Skeletal muscle cell (primary cell): Measurements from ENCODE around the gene DIP2C.

Experiments
- DNase-seq: peaks from one replicate; pipeline ENCODE4 v3.0.0-alpha.2; 2010; ENCODE audit warnings: low read depth
- H3K4me3 ChIP-seq: 2 replicates; pipeline ENCODE4 v1.5.1; 2011; ENCODE audit warnings: low read depth, mild to moderate bottlenecking, control low read depth, low read length, moderate library complexity

DIP2C gene, protein sequence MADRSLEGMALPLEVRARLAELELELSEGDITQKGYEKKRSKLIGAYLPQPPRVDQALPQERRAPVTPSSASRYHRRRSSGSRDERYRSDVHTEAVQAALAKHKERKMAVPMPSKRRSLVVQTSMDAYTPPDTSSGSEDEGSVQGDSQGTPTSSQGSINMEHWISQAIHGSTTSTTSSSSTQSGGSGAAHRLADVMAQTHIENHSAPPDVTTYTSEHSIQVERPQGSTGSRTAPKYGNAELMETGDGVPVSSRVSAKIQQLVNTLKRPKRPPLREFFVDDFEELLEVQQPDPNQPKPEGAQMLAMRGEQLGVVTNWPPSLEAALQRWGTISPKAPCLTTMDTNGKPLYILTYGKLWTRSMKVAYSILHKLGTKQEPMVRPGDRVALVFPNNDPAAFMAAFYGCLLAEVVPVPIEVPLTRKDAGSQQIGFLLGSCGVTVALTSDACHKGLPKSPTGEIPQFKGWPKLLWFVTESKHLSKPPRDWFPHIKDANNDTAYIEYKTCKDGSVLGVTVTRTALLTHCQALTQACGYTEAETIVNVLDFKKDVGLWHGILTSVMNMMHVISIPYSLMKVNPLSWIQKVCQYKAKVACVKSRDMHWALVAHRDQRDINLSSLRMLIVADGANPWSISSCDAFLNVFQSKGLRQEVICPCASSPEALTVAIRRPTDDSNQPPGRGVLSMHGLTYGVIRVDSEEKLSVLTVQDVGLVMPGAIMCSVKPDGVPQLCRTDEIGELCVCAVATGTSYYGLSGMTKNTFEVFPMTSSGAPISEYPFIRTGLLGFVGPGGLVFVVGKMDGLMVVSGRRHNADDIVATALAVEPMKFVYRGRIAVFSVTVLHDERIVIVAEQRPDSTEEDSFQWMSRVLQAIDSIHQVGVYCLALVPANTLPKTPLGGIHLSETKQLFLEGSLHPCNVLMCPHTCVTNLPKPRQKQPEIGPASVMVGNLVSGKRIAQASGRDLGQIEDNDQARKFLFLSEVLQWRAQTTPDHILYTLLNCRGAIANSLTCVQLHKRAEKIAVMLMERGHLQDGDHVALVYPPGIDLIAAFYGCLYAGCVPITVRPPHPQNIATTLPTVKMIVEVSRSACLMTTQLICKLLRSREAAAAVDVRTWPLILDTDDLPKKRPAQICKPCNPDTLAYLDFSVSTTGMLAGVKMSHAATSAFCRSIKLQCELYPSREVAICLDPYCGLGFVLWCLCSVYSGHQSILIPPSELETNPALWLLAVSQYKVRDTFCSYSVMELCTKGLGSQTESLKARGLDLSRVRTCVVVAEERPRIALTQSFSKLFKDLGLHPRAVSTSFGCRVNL (N-terminal part only)

GRCh38 chr10:689452-690371 is at the start of gene DIP2C:
DIP2C (minus strand) TSS chr10:689668; CDS start chr10:689578, 90 bp downstream.
- peak; percentile 46 for DNase-seq
- peak within 1 kb of the TSS; percentile 76 for H3K4me3 ChIP-seq

GRCh38 chr10:734481-734880 is 45.0 kb upstream of the DIP2C start:
- no peak overlapping the region for H3K4me3 ChIP-seq
- no peak for DNase-seq

DNA sequence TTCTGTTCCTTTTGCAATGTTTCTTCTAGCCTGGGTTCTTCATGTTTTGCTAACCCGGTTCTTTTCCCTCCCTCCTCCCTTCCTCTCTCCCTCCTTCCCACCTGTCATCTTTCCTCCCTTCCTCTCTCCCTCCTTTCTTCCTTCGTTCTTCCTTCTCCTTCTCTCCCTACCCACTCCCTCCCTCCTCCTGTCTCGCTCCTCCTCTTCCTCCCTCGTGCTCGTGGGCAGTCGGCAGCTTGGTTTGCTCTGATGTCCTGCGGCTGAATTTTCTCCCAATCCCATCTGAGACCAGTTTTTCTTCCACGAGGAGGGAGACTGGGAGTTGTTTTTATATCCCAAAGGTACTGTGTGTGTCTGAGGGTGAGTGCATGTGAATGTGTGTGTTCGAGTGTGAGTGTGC is 43.6 kb upstream of the DIP2C start:
- no peak for DNase-seq
- H3K4me3 ChIP-seq: no peak overlapping the region

DNA sequence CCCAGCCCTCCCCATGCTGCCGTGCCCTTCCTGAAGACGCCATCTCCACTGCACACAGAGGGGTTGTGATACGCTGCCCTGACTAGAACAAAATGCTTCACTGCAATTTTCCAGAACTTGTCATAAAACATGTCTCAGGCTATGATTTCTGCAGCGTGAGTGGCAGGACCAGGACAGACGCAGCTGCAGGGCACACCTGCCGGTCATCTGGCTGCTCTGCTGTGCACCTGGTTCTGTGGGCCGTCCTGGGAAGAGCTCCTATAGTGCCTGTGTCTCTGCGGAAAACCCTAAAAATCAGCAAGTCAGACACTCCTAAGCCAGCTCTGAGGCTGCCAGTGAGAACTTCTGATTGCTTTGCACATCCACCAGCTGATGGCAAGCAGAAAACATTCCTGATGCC is 39.7 kb upstream of the DIP2C start:
- DNase-seq: no peak

GRCh38 chr10:728603-729002 is 39.1 kb upstream of the DIP2C start:
- DNase-seq: no peak

More for the DNA sequence above, 39.7 kb upstream of the DIP2C start:
- no peak overlapping the region for H3K4me3 ChIP-seq

DNA sequence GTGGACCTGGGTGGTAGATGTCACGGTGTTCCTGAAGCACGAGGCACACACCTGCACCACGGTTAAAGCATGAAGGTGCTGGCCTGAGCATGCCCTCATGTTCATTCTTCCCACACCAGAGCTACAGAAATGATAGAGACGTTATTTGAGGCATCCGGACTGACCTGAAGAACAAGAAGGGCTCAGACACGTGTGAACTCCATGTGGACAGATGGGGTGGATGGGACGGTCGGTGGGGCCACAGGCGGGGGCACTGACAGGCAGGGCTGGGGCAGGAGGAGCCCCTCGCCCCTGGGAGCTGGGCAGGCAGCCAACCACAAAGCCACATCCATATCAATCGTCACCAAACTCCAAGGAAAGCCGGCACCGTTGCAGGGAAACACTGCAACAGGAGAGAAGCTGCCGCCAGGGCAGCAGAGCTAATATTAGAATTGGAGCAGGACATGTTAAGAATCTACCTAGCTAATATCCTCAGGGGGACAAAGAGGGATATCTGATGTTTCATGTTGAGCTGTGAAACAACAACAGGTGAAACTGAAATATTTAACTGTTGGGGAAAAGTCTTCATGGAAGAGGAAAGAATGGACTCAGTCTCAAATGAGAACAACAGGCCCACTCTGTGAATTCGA is 37.8 kb upstream of the DIP2C start:
- DNase-seq: no peak
- no peak overlapping the region for H3K4me3 ChIP-seq

More at GRCh38 chr10:728603-729002, 39.1 kb upstream of the DIP2C start:
- H3K4me3 ChIP-seq: no peak overlapping the region

DNA sequence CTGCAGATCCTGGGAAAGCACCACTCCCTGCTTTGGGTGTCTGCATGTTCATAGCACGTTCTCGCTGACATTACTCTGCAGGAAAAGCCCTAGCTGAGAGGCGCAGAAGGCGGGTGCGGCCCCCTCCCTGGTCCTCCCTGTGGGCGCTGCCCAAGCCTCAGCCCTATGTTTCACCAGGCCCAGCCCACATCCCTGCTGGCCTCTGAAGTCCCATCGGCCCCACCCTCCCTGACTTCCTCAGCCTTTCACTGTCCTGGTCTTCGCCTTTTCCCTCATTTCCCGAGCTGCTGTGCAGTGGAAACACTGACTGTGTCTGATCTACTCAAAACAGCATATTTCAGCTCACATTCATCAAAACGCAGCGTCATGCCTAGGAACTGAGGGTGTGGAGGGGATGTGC is 36.3 kb upstream of the DIP2C start:
- H3K4me3 ChIP-seq: no peak overlapping the region
- no peak for DNase-seq

DNA sequence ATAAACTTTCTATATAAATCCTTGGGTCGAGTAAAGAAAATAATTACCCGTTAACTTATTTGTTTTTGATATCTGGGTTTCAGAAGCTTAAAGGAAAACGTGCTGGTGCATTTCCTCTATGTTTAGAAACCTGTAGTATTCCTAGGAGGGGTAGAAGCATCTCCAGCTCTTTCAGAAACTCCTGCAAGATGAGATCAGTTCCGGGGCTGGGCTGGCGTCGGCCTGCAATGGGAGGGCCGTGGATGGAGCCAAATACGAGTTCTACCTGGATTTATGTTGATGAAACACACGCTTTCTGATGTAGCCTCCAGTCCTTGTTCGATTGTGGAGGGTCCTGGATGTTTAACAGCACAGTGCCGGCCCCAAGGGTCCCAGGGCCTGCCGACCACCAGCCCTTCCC is 35.8 kb upstream of the DIP2C start:
- no peak for DNase-seq
- no peak overlapping the region for H3K4me3 ChIP-seq

- no peak for DNase-seq
- H3K4me3 ChIP-seq: no peak overlapping the region
Observed at GRCh38 chr10:723973-724372, 34.5 kb upstream of the DIP2C start.

DNA sequence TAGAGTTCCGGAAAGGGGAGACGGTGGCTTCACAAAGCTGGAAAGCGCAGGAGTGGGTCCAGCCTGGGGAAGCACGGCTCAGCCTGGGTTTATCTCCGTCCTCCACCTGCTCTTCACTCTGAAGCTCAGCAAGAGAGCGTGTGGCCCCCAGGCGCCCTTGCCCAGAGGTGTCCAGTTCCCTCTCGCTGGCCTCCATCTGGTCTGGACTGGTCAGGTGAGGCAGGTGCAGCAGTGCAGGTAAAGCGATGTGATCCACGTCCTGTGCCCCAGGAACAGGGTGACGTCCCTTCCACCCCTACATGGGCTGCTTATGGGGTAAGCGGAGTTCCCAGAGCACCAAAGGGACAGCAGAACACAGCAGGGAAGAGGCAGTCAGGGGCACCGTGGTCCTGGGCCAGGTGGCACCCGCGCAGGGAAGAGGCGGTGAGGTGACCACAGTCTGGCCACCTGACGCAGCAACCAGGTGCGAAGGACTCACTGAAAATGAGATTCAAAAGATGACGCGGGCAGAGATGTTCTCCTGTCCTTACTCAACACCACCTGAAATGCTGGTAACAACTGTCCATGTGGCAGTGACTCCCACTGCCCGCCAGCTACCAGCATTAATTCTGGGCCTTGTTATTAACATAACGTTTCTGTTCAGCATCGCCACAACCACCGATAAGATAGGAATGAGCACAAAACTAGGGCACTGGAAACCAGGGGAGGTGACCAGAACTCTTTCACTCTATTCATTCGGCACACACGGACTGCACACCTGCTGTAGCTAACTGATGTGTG is 33.0 kb upstream of the DIP2C start:
- no peak overlapping the region for H3K4me3 ChIP-seq

GRCh38 chr10:718143-718700 is 28.8 kb upstream of the DIP2C start:
- no peak for DNase-seq
- no peak overlapping the region for H3K4me3 ChIP-seq

More for the DNA sequence above, 33.0 kb upstream of the DIP2C start:
- no peak for DNase-seq

- DNase-seq: no peak
Observed at GRCh38 chr10:717458-717857, 28.0 kb upstream of the DIP2C start.

DNA sequence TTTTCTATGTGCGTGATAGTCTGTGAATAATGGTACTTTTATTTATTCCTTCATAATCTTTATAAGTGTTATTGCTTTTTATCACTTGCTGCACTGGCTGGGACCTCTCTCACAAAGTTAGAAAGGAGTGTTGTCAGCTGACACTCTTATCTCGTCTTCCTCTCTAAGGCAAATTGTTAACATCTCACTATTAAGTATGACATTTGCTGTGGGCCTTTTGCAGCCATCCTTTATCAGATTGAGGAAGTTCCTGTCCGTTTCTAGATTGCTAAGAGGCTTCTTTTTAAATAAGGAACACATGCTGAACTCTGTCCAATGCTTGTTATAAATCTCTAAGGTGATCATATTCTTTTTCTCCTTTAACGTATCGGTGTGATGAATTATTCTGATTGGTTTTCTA is 27.4 kb upstream of the DIP2C start:
- H3K4me3 ChIP-seq: no peak overlapping the region
- DNase-seq: no peak

More at GRCh38 chr10:717458-717857, 28.0 kb upstream of the DIP2C start:
- no peak overlapping the region for H3K4me3 ChIP-seq

GRCh38 chr10:714214-714613 is 24.7 kb upstream of the DIP2C start:
- H3K4me3 ChIP-seq: no peak overlapping the region
- no peak for DNase-seq

DNA sequence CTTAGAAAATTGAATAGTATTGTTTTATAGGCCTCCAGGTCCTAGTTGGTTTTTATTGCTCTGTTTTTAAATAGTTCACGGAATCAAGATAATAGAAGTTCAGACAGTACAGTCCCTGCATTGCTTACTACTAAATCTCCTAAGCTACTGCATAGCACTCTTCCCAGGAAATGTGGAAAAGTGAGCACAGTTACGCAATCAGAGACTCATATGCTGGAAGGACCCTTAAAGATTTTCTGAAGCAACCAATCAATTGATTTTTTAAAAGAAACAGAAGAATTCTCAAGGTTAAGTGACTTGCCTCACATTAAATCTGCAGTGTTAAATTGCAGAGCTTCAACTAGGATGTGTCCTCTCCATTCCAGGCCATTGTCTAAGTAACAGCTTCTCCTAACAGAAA is 23.1 kb upstream of the DIP2C start:
- DNase-seq: no peak
- no peak overlapping the region for H3K4me3 ChIP-seq

GRCh38 chr10:712089-712488 is 22.6 kb upstream of the DIP2C start:
- no peak for DNase-seq
- no peak overlapping the region for H3K4me3 ChIP-seq

DNA sequence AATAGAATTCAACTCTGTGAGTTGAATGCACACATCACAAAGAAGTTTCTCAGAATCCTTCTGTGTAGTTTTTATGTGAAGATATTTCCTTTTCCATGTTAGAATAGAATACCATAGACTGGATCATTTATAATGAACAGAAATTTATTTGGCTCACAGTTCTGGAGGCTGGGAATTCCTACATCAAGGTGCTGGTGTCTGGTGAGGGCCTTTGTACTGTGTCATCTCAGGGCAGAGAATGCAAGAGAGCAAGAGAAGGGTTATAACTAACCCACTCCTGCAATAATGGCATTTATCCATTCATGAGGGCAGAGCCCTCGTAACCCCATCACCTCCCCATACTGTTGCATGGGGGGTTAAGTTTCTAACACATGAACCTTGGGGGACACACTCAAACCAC is 18.4 kb upstream of the DIP2C start:
- no peak for DNase-seq
- no peak overlapping the region for H3K4me3 ChIP-seq
